Endodermal cell (in vitro differentiated cells): ENCODE measurements around the gene TAF11L3. TPM values are rescaled to one million over a fixed set of nuclear protein-coding genes. Genes with fewer than 3 reads are reported as not detected.
"Not testable (repeated sequence)": the region's sequence is repeated elsewhere in the genome, so short reads cannot be mapped to it uniquely, and the experiment has no call there.

Experiments
- DNase-seq: peaks from one replicate; pipeline ENCODE4 v3.0.0-alpha.2; 2017
- H3K27ac ChIP-seq: 2 replicates; pipeline ENCODE4 v1.5.1; 2013; ENCODE audit warnings: mild to moderate bottlenecking, low read depth, low read length, moderate library complexity
- H3K27me3 ChIP-seq: 2 replicates; pipeline ENCODE4 v1.6.1; 2013; ENCODE audit warnings: mild to moderate bottlenecking, low read length, moderate library complexity; ENCODE audit not compliant: insufficient read depth, control insufficient read depth, poor library complexity, severe bottlenecking
- H3K36me3 ChIP-seq: 2 replicates; pipeline ENCODE4 v1.7.0; 2013; ENCODE audit warnings: mild to moderate bottlenecking, low read length, moderate library complexity; ENCODE audit not compliant: control insufficient read depth, insufficient read depth
- H3K4me1 ChIP-seq: one replicate; pipeline ENCODE4 v1.7.0; 2013; ENCODE audit warnings: low read length; ENCODE audit not compliant: control insufficient read depth, insufficient read depth
- H3K4me3 ChIP-seq: 2 replicates; pipeline ENCODE4 v1.5.1; 2013; ENCODE audit warnings: mild to moderate bottlenecking, low read length, moderate library complexity
- H3K9ac ChIP-seq: 2 replicates; pipeline ENCODE4 v1.6.1; 2013; ENCODE audit warnings: mild to moderate bottlenecking, low read length, moderate library complexity; ENCODE audit not compliant: poor library complexity, severe bottlenecking; ENCODE audit errors: extremely low read depth
- H3K9me3 ChIP-seq: 2 replicates; pipeline ENCODE4 v1.6.1; 2013; ENCODE audit warnings: mild to moderate bottlenecking, low read length, moderate library complexity; ENCODE audit not compliant: control insufficient read depth
- H3K27ac Mint-ChIP-seq: 2 replicates; pipeline ENCODE4 v1.8.0; 2020; ENCODE audit warnings: mixed read lengths
- H3K27me3 Mint-ChIP-seq: 2 replicates; pipeline ENCODE4 v1.8.0; 2021; ENCODE audit warnings: mild to moderate bottlenecking, mixed read lengths; ENCODE audit not compliant: insufficient read depth
- H3K36me3 Mint-ChIP-seq: 2 replicates; pipeline ENCODE4 v1.8.0; 2020; ENCODE audit warnings: low read depth, mixed read lengths
- H3K4me1 Mint-ChIP-seq: 2 replicates; pipeline ENCODE4 v1.8.0; 2020; ENCODE audit warnings: mixed read lengths
- H3K4me3 Mint-ChIP-seq: 2 replicates; pipeline ENCODE4 v1.8.0; 2020; ENCODE audit warnings: mild to moderate bottlenecking, moderate library complexity, mixed read lengths
- H3K9me3 Mint-ChIP-seq: 2 replicates; pipeline ENCODE4 v1.8.0; 2020; ENCODE audit warnings: mild to moderate bottlenecking, mixed read lengths
- CTCF ChIP-seq: fragments of 200-600 bp; sonication (generic); conservative IDR thresholded peaks from 2 replicates; pipeline ENCODE4 v1.5.0; 2021; ENCODE audit warnings: antibody characterized with exemption, mild to moderate bottlenecking
- WGBS, 2 experiments: methylation state at CpG; one replicate each; pipeline versions ENCODE4 v1.1.5 to v1.1.7; 2013; ENCODE audit warnings: missing lambda C conversion rate in 2 of 2, mixed read lengths in 1 of 2; ENCODE audit not compliant: insufficient coverage in 1 of 2, insufficient read length in 1 of 2; 5-methylcytosine and 5-hydroxymethylcytosine counted together
- total RNA-seq, 2 donors: library from RNA; stranded (reverse); fragmentation: NEBNext Ultra II Directional in 1 of 2; extraction: Animal tissue kit (Norgen Biotek cat#: 25700) in 1 of 2; gene quantifications; 2 replicates in 1 of 2; 3 replicates in 1 of 2; pipeline ENCODE4 v1.2.1, GENCODE V29; 2021

Gene TAF11L3
- total RNA-seq, 2 donors from 2014 or later, result not detected

GRCh38 chr5:17511775-17512325 lies 6.3 kb upstream of the TAF11L3 start:
- Mint-ChIP-seq H3K27me3 (no peaks in the 10 kb centered on the region), H3K9me3 (no peaks in the 10 kb centered on the region), H3K4me1 (no peaks in the 10 kb centered on the region), H3K4me3 (no peak overlapping the region), H3K27ac (no peak overlapping the region), H3K36me3 (no peaks in the 10 kb centered on the region)
- Histone ChIP-seq H3K4me3 (no peak overlapping the region), H3K9ac (no peak overlapping the region), H3K27ac (no peak overlapping the region), H3K27me3 (no peaks in the 10 kb centered on the region), H3K4me1 (no peaks in the 10 kb centered on the region), H3K36me3 (no peaks in the 10 kb centered on the region), H3K9me3 (no peaks in the 10 kb centered on the region)
- no peak for TF ChIP-seq CTCF
- 93 to 94% methylated on average over 15 to 17 of the region's 17 CpGs for WGBS, 2 experiments
- DNase-seq, result no peak

GRCh38 chr5:17517526-17517925 lies 641 bp upstream of the TAF11L3 start:
- H3K9me3 Mint-ChIP-seq, H3K4me3 ChIP-seq, H3K4me1 Mint-ChIP-seq, H3K27me3 Mint-ChIP-seq, DNase-seq, H3K36me3 Mint-ChIP-seq, H3K4me3 Mint-ChIP-seq, H3K36me3 ChIP-seq, H3K4me1 ChIP-seq, H3K27me3 ChIP-seq, H3K9me3 ChIP-seq, H3K27ac Mint-ChIP-seq, H3K9ac ChIP-seq, H3K27ac ChIP-seq: not testable (repeated sequence)
- WGBS, 2 experiments, result 82 to 100% methylated on average over 3 to 5 of the region's 12 CpGs

- not testable (repeated sequence) for H3K27ac Mint-ChIP-seq, H3K9me3 ChIP-seq, H3K27me3 ChIP-seq, H3K36me3 ChIP-seq, H3K9me3 Mint-ChIP-seq, DNase-seq, H3K4me1 ChIP-seq, H3K9ac ChIP-seq, H3K4me3 ChIP-seq, H3K27me3 Mint-ChIP-seq, H3K4me3 Mint-ChIP-seq, H3K27ac ChIP-seq, H3K4me1 Mint-ChIP-seq, H3K36me3 Mint-ChIP-seq
- WGBS, 2 experiments, result 90 to 96% methylated on average over 5 to 7 of the region's 14 CpGs
Measured at GRCh38 chr5:17519508-17519907, 1.3 kb downstream of the TAF11L3 start.

DNA sequence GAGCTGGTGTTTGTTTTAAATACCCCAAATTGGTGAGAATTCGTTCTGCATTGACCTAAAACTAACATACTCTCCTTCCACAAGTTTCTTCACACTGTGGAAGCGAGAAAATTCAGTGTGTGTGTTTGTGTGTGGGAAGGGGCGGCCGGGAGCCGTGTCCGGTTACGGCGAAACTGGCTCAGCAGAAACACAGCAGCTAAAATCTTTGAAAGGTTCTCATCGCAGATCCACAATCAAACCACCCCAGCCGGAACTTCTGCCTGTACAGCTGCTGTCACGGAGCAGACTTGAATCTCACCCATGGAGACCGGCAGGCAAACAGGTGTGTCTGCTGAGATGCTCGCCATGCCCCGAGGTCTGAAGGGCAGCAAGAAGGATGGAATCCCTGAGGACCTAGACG lies 3.3 kb downstream of the TAF11L3 start, which contains the start of gene TAF11L4:
TAF11L4 (plus strand) TSS at position 301 of the 400 bp plus-strand sequence.
- not testable (repeated sequence) for H3K9me3 Mint-ChIP-seq, H3K4me1 ChIP-seq, H3K36me3 Mint-ChIP-seq, H3K27ac Mint-ChIP-seq, H3K27me3 Mint-ChIP-seq, H3K4me3 Mint-ChIP-seq, H3K27me3 ChIP-seq, DNase-seq, H3K9me3 ChIP-seq, H3K36me3 ChIP-seq, H3K4me3 ChIP-seq, H3K27ac ChIP-seq, H3K9ac ChIP-seq, H3K4me1 Mint-ChIP-seq
- WGBS, 2 experiments, result no CpG with 5 or more reads among the region's 15 CpGs

DNA sequence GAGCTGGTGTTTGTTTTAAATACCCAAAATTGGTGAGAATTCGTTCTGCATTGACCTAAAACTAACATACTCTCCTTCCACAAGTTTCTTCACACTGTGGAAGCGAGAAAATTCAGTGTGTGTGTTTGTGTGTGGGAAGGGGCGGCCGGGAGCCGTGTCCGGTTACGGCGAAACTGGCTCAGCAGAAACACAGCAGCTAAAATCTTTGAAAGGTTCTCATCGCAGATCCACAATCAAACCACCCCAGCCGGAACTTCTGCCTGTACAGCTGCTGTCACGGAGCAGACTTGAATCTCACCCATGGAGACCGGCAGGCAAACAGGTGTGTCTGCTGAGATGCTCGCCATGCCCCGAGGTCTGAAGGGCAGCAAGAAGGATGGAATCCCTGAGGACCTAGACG lies 6.8 kb downstream of the TAF11L3 start, which contains the start of gene TAF11L5:
TAF11L5 (plus strand) TSS at position 301 of the 400 bp plus-strand sequence.
- H3K27me3 Mint-ChIP-seq, H3K27ac Mint-ChIP-seq: not testable (repeated sequence)

DNA sequence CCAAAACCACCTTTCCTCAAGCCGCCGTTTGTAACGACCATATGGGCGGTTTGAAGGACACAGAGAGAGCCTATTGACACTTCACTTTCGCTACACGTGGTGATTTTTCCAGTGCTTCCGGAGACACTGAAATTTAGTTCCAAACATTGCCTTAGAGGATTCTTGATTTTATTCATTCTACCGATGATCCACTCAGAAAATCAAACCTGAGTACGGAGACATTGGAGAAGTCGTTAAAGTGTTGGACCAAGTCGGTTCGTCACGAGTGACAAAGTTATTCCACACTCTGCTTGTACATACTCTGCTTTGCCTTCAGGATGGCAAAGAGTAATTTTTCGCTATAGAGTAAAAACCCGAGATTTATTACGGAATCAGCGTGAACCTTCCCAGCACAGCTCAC lies 8.3 kb downstream of the TAF11L3 start:
- not testable (repeated sequence) for DNase-seq, H3K27ac Mint-ChIP-seq, H3K4me1 ChIP-seq, H3K36me3 Mint-ChIP-seq, H3K27me3 ChIP-seq, H3K27ac ChIP-seq, H3K4me3 ChIP-seq, H3K9me3 Mint-ChIP-seq, H3K4me1 Mint-ChIP-seq, H3K27me3 Mint-ChIP-seq, H3K4me3 Mint-ChIP-seq, H3K9me3 ChIP-seq, H3K36me3 ChIP-seq, H3K9ac ChIP-seq
- 91 to 92% methylated on average over 5 to 6 of the region's 17 CpGs for WGBS, 2 experiments

More for the DNA sequence above, 6.8 kb downstream of the TAF11L3 start, which contains the start of gene TAF11L5:
- not testable (repeated sequence) for H3K4me3 ChIP-seq, H3K9me3 Mint-ChIP-seq, H3K27ac ChIP-seq, H3K27me3 ChIP-seq, DNase-seq, H3K36me3 ChIP-seq, H3K9ac ChIP-seq, H3K36me3 Mint-ChIP-seq, H3K9me3 ChIP-seq, H3K4me3 Mint-ChIP-seq, H3K4me1 ChIP-seq, H3K4me1 Mint-ChIP-seq
- no CpG with 5 or more reads among the region's 15 CpGs for WGBS, 2 experiments
